22Rv1 (cell line): Measurements from ENCODE around the gene ANKS1B.

Experiments
- CTCF ChIP-seq: fragments of 450-650 bp; IDR thresholded peaks from 2 replicates; pipeline ENCODE4 v1.5.1; 2017; ENCODE audit warnings: mild to moderate bottlenecking
- ZFX ChIP-seq: fragments of 450-650 bp; IDR thresholded peaks from 2 replicates; pipeline ENCODE4 v1.6.1; 2017; ENCODE audit warnings: antibody characterized with exemption, borderline replicate concordance

GRCh38 chr12:99176871-99177270 lies 807.9 kb downstream of the ANKS1B start:
- TF ChIP-seq CTCF (no peak), ZFX (no peak)
